Lower leg skin (tissue), 3 donors: ENCODE results near the gene NEDD4L.

Experiments
- POLR2A ChIP-seq, 2 donors: fragments of 450-650 bp; IDR thresholded peaks; one replicate each; pipeline ENCODE4 v1.6.1; 2016 to 2017; ENCODE audit warnings: antibody characterized with exemption in 2 of 2, mild to moderate bottlenecking in 1 of 2, moderate library complexity in 1 of 2
- TF ChIP-seq, protein P1 (sequence below), 3 donors: fragments of 450-650 bp; IDR thresholded peaks; one replicate each; pipeline ENCODE4 v1.5.1; 2016; ENCODE audit warnings: antibody characterized with exemption in 3 of 3, mild to moderate bottlenecking in 3 of 3, moderate library complexity in 2 of 3

DNA sequence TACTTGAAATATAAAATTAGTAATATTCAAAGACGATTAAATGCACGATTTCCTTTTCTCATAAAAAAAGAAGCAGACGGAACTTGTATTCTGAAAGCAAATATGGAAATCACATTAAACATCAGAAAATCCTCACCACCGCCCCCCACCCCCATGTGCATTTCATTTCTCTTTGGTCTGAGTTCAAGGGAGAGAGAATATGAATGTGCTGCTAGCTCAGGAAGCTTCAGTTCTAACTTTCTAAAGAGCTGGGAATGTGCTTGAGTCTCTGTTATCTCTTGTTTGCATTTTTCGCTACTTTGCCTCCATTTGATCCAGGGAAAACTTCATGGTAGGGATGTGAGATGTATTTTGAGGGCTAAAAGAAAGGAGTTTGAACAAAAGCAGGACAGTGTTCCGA is 143.6 kb downstream of the NEDD4L start:
- TF ChIP-seq, protein P1, sequence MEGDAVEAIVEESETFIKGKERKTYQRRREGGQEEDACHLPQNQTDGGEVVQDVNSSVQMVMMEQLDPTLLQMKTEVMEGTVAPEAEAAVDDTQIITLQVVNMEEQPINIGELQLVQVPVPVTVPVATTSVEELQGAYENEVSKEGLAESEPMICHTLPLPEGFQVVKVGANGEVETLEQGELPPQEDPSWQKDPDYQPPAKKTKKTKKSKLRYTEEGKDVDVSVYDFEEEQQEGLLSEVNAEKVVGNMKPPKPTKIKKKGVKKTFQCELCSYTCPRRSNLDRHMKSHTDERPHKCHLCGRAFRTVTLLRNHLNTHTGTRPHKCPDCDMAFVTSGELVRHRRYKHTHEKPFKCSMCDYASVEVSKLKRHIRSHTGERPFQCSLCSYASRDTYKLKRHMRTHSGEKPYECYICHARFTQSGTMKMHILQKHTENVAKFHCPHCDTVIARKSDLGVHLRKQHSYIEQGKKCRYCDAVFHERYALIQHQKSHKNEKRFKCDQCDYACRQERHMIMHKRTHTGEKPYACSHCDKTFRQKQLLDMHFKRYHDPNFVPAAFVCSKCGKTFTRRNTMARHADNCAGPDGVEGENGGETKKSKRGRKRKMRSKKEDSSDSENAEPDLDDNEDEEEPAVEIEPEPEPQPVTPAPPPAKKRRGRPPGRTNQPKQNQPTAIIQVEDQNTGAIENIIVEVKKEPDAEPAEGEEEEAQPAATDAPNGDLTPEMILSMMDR (IDR thresholded peaks at IDR 0.05): no peak
- no peak for TF ChIP-seq POLR2A (IDR thresholded peaks at IDR 0.05)
